NCI-H187 (cell line): ENCODE data around the gene ASPN.

Experiments used
- DNase-seq, 2 experiments: peaks; one replicate each; lab custom pipeline; 2025; lab: John Stamatoyannopoulos, UW

The ASPN gene

GRCh38 chr9:92504881-92505280, 22.6 kb upstream of the ASPN start:
- DNase-seq = no peak

GRCh38 chr9:92503156-92503555, 20.9 kb upstream of the ASPN start:
- DNase-seq = no peak

- DNase-seq = no peak
Observed at GRCh38 chr9:92501671-92502393, 19.5 kb upstream of the ASPN start.

- no peak for DNase-seq
Observed at GRCh38 chr9:92500725-92501124, 18.4 kb upstream of the ASPN start.

- no peak for DNase-seq
Observed at GRCh38 chr9:92499701-92500100, 17.4 kb upstream of the ASPN start.

- DNase-seq = no peak
Observed at GRCh38 chr9:92496396-92497176, 14.3 kb upstream of the ASPN start.

- DNase-seq = no peak
Observed at GRCh38 chr9:92494856-92495255, 12.6 kb upstream of the ASPN start.

GRCh38 chr9:92493749-92494387, 11.6 kb upstream of the ASPN start:
- no peak for DNase-seq

GRCh38 chr9:92492781-92493401, 10.6 kb upstream of the ASPN start:
- DNase-seq = no peak

GRCh38 chr9:92488681-92489550, 6.6 kb upstream of the ASPN start:
- DNase-seq = no peak

- DNase-seq = no peak
Observed at GRCh38 chr9:92486371-92486770, 4.1 kb upstream of the ASPN start.

- no peak for DNase-seq
Observed at GRCh38 chr9:92484563-92484962, 2.3 kb upstream of the ASPN start.

- no peak for DNase-seq
Observed at GRCh38 chr9:92483627-92484545, 1.6 kb upstream of the ASPN start.

GRCh38 chr9:92482805-92483204, 499 bp upstream of the ASPN start:
- DNase-seq = no peak

GRCh38 chr9:92480986-92481633, 1.2 kb downstream of the ASPN start:
- DNase-seq = no peak

GRCh38 chr9:92480291-92480771, 2.0 kb downstream of the ASPN start:
- DNase-seq = no peak

GRCh38 chr9:92479346-92479745, 3.0 kb downstream of the ASPN start:
- DNase-seq = no peak

- no peak for DNase-seq
Observed at GRCh38 chr9:92478783-92479182, 3.5 kb downstream of the ASPN start.

- DNase-seq = no peak
Observed at GRCh38 chr9:92476962-92477361, 5.3 kb downstream of the ASPN start.

GRCh38 chr9:92474587-92474986, 7.7 kb downstream of the ASPN start:
- no peak for DNase-seq
